Activated CD8-positive, alpha-beta memory T cell treated with anti-CD3 and anti-CD28 coated beads for 4 hours (primary cell): ENCODE results near the gene MIGA2.

Experiments
- DNase-seq, 2 donors: peaks; one replicate each; pipeline ENCODE4 v3.0.0-alpha.2; 2020; ENCODE audit warnings: low read depth in 2 of 2

Gene MIGA2

GRCh38 chr9:129073404-129073803 is 37.0 kb downstream of the MIGA2 start:
- DNase-seq = no peak

GRCh38 chr9:129074106-129074505 is 37.7 kb downstream of the MIGA2 start:
- no peak for DNase-seq

- no peak for DNase-seq
These were observed 39.7 kb downstream of the MIGA2 start for GRCh38 chr9:129075996-129076639.

GRCh38 chr9:129076640-129077037 is 40.2 kb downstream of the MIGA2 start:
- no peak for DNase-seq

GRCh38 chr9:129077236-129077635 is 40.8 kb downstream of the MIGA2 start:
- no peak for DNase-seq

- DNase-seq = no peak
These were observed 42.5 kb downstream of the MIGA2 start for GRCh38 chr9:129078691-129079503.

GRCh38 chr9:129079829-129080228 is 43.4 kb downstream of the MIGA2 start:
- no peak for DNase-seq

GRCh38 chr9:129080298-129080600 is 43.8 kb downstream of the MIGA2 start:
- no peak for DNase-seq

GRCh38 chr9:129080601-129081387 is 44.4 kb downstream of the MIGA2 start, which contains the start of gene DOLPP1:
DOLPP1 (plus strand) TSS chr9:129081111; CDS start chr9:129081132, 21 bp downstream.
- DNase-seq = peak; percentile 94 to 98

- DNase-seq = no peak
These were observed 45.0 kb downstream of the MIGA2 start for GRCh38 chr9:129081388-129081904.

- DNase-seq = no peak
These were observed 47.7 kb downstream of the MIGA2 start for GRCh38 chr9:129084087-129084486.

- no peak for DNase-seq
These were observed 52.8 kb downstream of the MIGA2 start for GRCh38 chr9:129089246-129089645.

GRCh38 chr9:129093602-129094386 is 57.4 kb downstream of the MIGA2 start:
- DNase-seq = no peak

- no peak for DNase-seq
These were observed 58.2 kb downstream of the MIGA2 start for GRCh38 chr9:129094387-129095169.

GRCh38 chr9:129095170-129095667 is 58.8 kb downstream of the MIGA2 start:
- no peak for DNase-seq

- no peak for DNase-seq
These were observed 59.5 kb downstream of the MIGA2 start for GRCh38 chr9:129095908-129096307.

- no peak for DNase-seq
These were observed 61.4 kb downstream of the MIGA2 start for GRCh38 chr9:129097671-129098306.

- DNase-seq = no peak
These were observed 61.9 kb downstream of the MIGA2 start for GRCh38 chr9:129098328-129098727.

GRCh38 chr9:129100383-129101169 is 64.2 kb downstream of the MIGA2 start:
- no peak for DNase-seq
